Tibial artery (tissue), 4 donors: Measurements from ENCODE around the gene FGFRL1.

Experiments
- DNase-seq, 2 donors: peaks; one replicate each; pipeline ENCODE4 v3.0.0-alpha.2; 2019
- H3K27ac ChIP-seq, 2 donors: fragments of 200-600 bp; sonication (generic) in 1 of 2; 1 replicate in 1 of 2; 2 replicates in 1 of 2; pipeline ENCODE4 v1.5.1; 2018 to 2019; ENCODE audit warnings: mild to moderate bottlenecking in 1 of 2
- H3K27me3 ChIP-seq, 2 donors: fragments of 200-600 bp; sonication (generic) in 1 of 2; one replicate each; pipeline versions ENCODE4 v1.5.1 to v1.6.0; 2016 to 2019
- H3K36me3 ChIP-seq, 3 donors: fragments of 200-600 bp; sonication (generic) in 2 of 3; one replicate each; pipeline ENCODE4 v1.5.1; 2016 to 2019; ENCODE audit warnings: mild to moderate bottlenecking in 2 of 3
- H3K4me1 ChIP-seq, 4 donors: fragments of 200-600 bp; sonication (generic) in 2 of 4; 1 replicate in 3 of 4; 2 replicates in 1 of 4; pipeline ENCODE4 v1.5.1; 2016 to 2019
- H3K4me3 ChIP-seq, 2 donors: fragments of 200-600 bp; sonication (generic) in 1 of 2; 1 replicate in 1 of 2; 2 replicates in 1 of 2; pipeline ENCODE4 v1.5.1; 2018 to 2019; ENCODE audit warnings: mild to moderate bottlenecking in 2 of 2
- H3K9me3 ChIP-seq, 3 donors: fragments of 200-600 bp; sonication (generic) in 1 of 3; one replicate each; pipeline ENCODE4 v1.5.1; 2016 to 2019
- intact Hi-C: fragments of 100-400 bp; cut with DNase I; formaldehyde crosslinking; loops from one replicate; pipeline ENCODE4 v1.15.0; 2023; ENCODE audit warnings: low total_unique reads
- TF ChIP-seq, protein P1 (sequence below), 2 experiments: fragments of 200-600 bp in 1 of 2; fragments of 450-650 bp in 1 of 2; IDR thresholded peaks; one replicate each; pipeline ENCODE4 v1.5.1; 2017 to 2019; ENCODE audit warnings: antibody characterized with exemption in 2 of 2, mild to moderate bottlenecking in 1 of 2, moderate library complexity in 1 of 2

The FGFRL1 gene

GRCh38 chr4:1030031-1030430, 18.6 kb downstream of the FGFRL1 start:
- no peaks in the 10 kb centered on the region for H3K9me3 ChIP-seq
- H3K36me3 ChIP-seq: peaks cover 3 to 12% (median 10%) of the 10 kb centered on the region in 3 donors
- DNase-seq: no peak
- H3K27me3 ChIP-seq: peaks cover 0 to 6% of the 10 kb centered on the region in 2 donors
- TF ChIP-seq, protein P1, sequence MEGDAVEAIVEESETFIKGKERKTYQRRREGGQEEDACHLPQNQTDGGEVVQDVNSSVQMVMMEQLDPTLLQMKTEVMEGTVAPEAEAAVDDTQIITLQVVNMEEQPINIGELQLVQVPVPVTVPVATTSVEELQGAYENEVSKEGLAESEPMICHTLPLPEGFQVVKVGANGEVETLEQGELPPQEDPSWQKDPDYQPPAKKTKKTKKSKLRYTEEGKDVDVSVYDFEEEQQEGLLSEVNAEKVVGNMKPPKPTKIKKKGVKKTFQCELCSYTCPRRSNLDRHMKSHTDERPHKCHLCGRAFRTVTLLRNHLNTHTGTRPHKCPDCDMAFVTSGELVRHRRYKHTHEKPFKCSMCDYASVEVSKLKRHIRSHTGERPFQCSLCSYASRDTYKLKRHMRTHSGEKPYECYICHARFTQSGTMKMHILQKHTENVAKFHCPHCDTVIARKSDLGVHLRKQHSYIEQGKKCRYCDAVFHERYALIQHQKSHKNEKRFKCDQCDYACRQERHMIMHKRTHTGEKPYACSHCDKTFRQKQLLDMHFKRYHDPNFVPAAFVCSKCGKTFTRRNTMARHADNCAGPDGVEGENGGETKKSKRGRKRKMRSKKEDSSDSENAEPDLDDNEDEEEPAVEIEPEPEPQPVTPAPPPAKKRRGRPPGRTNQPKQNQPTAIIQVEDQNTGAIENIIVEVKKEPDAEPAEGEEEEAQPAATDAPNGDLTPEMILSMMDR (IDR thresholded peaks at IDR 0.05): no peak
- H3K27ac ChIP-seq: no peak overlapping the region
- intact Hi-C loops: no loop called here
- H3K4me1 ChIP-seq: peaks cover 5 to 36% (median 21%) of the 10 kb centered on the region in 4 donors
- no peak overlapping the region for H3K4me3 ChIP-seq

DNA sequence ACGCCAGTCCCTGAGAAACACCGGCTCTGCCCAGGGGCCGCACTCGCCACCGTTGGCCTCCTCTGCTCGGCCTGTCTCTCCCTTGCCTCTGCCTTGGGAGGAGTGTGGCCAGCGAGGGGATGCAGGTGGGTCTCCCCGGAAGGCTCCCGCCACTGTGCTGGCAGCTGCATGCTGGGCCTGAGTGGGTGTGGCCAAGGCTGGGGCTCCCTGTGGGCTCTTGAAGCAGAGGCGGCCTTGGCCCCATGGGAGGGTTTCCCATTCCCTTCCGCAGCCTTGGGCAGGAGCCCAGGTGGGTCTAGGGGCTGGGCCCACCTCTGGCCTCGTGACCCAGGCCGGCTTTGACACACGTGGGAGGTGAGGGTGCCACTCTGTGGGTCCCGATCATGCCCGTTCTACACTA, 19.1 kb downstream of the FGFRL1 start:
- H3K4me3 ChIP-seq: no peak overlapping the region
- no peak overlapping the region for H3K27ac ChIP-seq
- DNase-seq: no peak
- TF ChIP-seq, protein P1 (IDR thresholded peaks at IDR 0.05): no peak
- H3K27me3 ChIP-seq: peaks cover 0 to 6% of the 10 kb centered on the region in 2 donors
- peaks cover 5 to 41% (median 26%) of the 10 kb centered on the region in 4 donors for H3K4me1 ChIP-seq
- peaks cover 0 to 7% (median 4%) of the 10 kb centered on the region in 3 donors for H3K36me3 ChIP-seq
- intact Hi-C loops: no loop called here
- H3K9me3 ChIP-seq: no peaks in the 10 kb centered on the region

DNA sequence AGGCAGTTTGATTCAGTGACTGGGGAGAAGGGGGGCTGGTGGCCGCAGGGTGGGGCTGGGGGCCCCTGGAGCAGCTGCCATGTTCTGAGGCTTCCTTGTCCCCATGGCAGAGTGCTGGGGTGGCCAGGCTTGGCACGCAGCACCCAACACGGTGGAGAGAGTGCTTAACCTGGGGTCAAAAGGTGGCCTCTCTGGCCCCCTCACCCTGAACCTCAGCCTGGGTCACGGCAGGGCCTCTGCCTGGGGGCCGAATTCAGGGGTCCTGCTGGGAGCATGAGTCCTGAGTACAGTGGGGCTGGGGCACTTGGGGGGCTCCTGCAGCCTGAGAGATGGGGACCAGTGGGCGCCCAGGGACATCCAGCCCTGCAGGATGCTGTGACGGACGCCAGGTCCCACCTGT, 19.9 kb downstream of the FGFRL1 start:
- TF ChIP-seq, protein P1 (IDR thresholded peaks at IDR 0.05): no peak
- H3K36me3 ChIP-seq: no peaks in the 10 kb centered on the region

GRCh38 chr4:1031956-1032795, 20.8 kb downstream of the FGFRL1 start:
- no peaks in the 10 kb centered on the region for H3K36me3 ChIP-seq
- intact Hi-C loops: no loop called here
- no peak overlapping the region for H3K27ac ChIP-seq
- H3K9me3 ChIP-seq: no peaks in the 10 kb centered on the region
- TF ChIP-seq, protein P1 (IDR thresholded peaks at IDR 0.05): no peak
- H3K27me3 ChIP-seq: peaks cover 0 to 6% of the 10 kb centered on the region in 2 donors
- DNase-seq: no peak
- H3K4me1 ChIP-seq: peaks cover 5 to 49% (median 33%) of the 10 kb centered on the region in 4 donors
- no peak overlapping the region for H3K4me3 ChIP-seq

More for the DNA sequence above, 19.9 kb downstream of the FGFRL1 start:
- Histone ChIP-seq H3K9me3 (no peaks in the 10 kb centered on the region), H3K27me3 (peaks cover 0 to 6% of the 10 kb centered on the region in 2 donors), H3K4me3 (no peak overlapping the region), H3K4me1 (peaks cover 5 to 49% (median 31%) of the 10 kb centered on the region in 4 donors), H3K27ac (no peak overlapping the region)
- no peak for DNase-seq
- intact Hi-C loops: no loop called here

DNA sequence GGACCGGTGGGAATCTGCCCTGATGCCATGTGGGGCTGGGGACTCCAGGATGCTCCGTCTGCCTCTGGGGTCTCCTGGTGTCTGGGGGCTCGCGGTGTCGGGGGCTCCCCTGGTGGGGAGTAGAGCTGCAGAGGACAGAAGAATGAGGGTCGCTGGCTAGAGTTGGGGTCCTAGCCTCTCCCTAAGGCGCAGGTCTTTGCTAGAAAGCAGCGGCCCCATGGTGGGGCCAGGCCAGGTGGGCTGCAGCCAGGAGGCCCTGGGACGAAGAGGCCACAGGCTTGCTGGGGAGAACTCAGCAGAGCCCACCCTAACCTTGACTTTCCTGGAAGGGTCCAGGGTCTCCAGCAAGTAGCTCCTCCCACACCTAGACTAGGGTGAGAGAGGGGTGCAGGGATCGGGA, 21.4 kb downstream of the FGFRL1 start:
- TF ChIP-seq, protein P1 (IDR thresholded peaks at IDR 0.05): no peak

More for the DNA sequence above, 21.4 kb downstream of the FGFRL1 start:
- Histone ChIP-seq H3K27ac (no peak overlapping the region), H3K27me3 (peaks cover 0 to 6% of the 10 kb centered on the region in 2 donors), H3K4me1 (peaks cover 5 to 49% (median 33%) of the 10 kb centered on the region in 4 donors), H3K36me3 (no peaks in the 10 kb centered on the region), H3K4me3 (no peak overlapping the region), H3K9me3 (no peaks in the 10 kb centered on the region)
- DNase-seq: no peak
- intact Hi-C loops: no loop called here
